ENCODE data around the gene GRAMD2B.

GRCh38 chr5:126471247-126471646 is 48.0 kb downstream of the GRAMD2B start:
- TF ChIP-seq, protein P1, sequence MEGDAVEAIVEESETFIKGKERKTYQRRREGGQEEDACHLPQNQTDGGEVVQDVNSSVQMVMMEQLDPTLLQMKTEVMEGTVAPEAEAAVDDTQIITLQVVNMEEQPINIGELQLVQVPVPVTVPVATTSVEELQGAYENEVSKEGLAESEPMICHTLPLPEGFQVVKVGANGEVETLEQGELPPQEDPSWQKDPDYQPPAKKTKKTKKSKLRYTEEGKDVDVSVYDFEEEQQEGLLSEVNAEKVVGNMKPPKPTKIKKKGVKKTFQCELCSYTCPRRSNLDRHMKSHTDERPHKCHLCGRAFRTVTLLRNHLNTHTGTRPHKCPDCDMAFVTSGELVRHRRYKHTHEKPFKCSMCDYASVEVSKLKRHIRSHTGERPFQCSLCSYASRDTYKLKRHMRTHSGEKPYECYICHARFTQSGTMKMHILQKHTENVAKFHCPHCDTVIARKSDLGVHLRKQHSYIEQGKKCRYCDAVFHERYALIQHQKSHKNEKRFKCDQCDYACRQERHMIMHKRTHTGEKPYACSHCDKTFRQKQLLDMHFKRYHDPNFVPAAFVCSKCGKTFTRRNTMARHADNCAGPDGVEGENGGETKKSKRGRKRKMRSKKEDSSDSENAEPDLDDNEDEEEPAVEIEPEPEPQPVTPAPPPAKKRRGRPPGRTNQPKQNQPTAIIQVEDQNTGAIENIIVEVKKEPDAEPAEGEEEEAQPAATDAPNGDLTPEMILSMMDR (IDR thresholded peaks at IDR 0.05; ENCODE audit: poor library complexity, severe bottlenecking): no peak
- TF ChIP-seq POLR2AphosphoS5 (IDR thresholded peaks at IDR 0.05) (no peak), TAF1 (IDR thresholded peaks at IDR 0.05; ENCODE audit: low read depth) (no peak), SMC3 (conservative IDR thresholded peaks at IDR 0.05; ENCODE audit: poor library complexity) (no peak), EZH2 (IDR thresholded peaks at IDR 0.05; ENCODE audit: borderline replicate concordance, insufficient read depth, low read length, poor library complexity, severe bottlenecking) (no peak), RAD21 (conservative IDR thresholded peaks at IDR 0.05) (no peak)
